ENCODE results near the gene EEF2KMT. TPM values are rescaled to one million over a fixed set of nuclear protein-coding genes. Genes with fewer than 3 reads are reported as not detected.

The EEF2KMT gene
- total and polyA plus RNA-seq, 2 donors (not counting 3 experiments of a cell fraction or from before 2014, with no cell fraction given) = 13.9 to 15.5 TPM

GRCh38 chr16:5041600-5042133 lies 55.9 kb downstream of the EEF2KMT start:
- Histone ChIP-seq H3K36me3 (ENCODE audit: control insufficient read depth in 2 of 2, extremely low read depth in 1 of 2, insufficient read depth in 2 of 2, low read length in 2 of 2) (no peaks in the 10 kb centered on the region), H2AFZ (ENCODE audit: low read depth, low read length) (no peak overlapping the region), H3K4me3 (replicated peaks in 1 of 3; ENCODE audit: insufficient read depth in 1 of 3, low read depth in 1 of 3, low read length in 3 of 3) (no peak overlapping the region), H3K27ac (ENCODE audit: insufficient read depth, low read depth, low read length) (no peak overlapping the region), H4K20me1 (replicated peaks; ENCODE audit: control insufficient read depth, extremely low read depth, insufficient read depth, low read length) (no peaks in the 10 kb centered on the region), H3K79me2 (ENCODE audit: control insufficient read depth, insufficient read depth, low read length) (no peaks in the 10 kb centered on the region), H3K9me3 (replicated peaks; ENCODE audit: control insufficient read depth, insufficient read depth, low read length) (no peaks in the 10 kb centered on the region), H3K4me2 (ENCODE audit: insufficient read depth, low read length) (no peak overlapping the region), H3K4me1 (ENCODE audit: control insufficient read depth, extremely low read depth, insufficient read depth, low read length) (no peaks in the 10 kb centered on the region), H3K9me1 (replicated peaks; ENCODE audit: control insufficient read depth, extremely low read depth, insufficient read depth, low read length) (no peaks in the 10 kb centered on the region), H3K9ac (replicated peaks; ENCODE audit: extremely low read depth, insufficient read depth, low read length) (no peak overlapping the region), H3K27me3 (ENCODE audit: control insufficient read depth in 2 of 2, insufficient read depth in 2 of 2, low read length in 2 of 2) (no peaks in the 10 kb centered on the region)
- TF ChIP-seq GATA2 (IDR thresholded peaks at IDR 0.05; ENCODE audit: insufficient read depth, insufficient read length, low read depth, low read length) (no peak), EZH2 (IDR thresholded peaks at IDR 0.05; ENCODE audit: borderline replicate concordance, low read depth, low read length, severe bottlenecking) (no peak), POLR2AphosphoS5 (IDR thresholded peaks at IDR 0.05; ENCODE audit: insufficient read depth, low read depth, low read length) (no peak), MAX (IDR thresholded peaks at IDR 0.05; ENCODE audit: insufficient read depth, insufficient read length) (no peak), FOS (IDR thresholded peaks at IDR 0.05; ENCODE audit: borderline replicate concordance, insufficient read depth, low read length) (no peak), MYC (IDR thresholded peaks at IDR 0.05; ENCODE audit: low read depth, low read length) (no peak), JUN (IDR thresholded peaks at IDR 0.05; ENCODE audit: borderline replicate concordance, insufficient read depth, insufficient read length, low read depth) (no peak), CTCF (IDR thresholded peaks at IDR 0.05; ENCODE audit: extremely low read depth in 1 of 2, insufficient read depth in 1 of 2, low read depth in 1 of 2, low read length in 2 of 2) (no peak), POLR2A (IDR thresholded peaks at IDR 0.05; ENCODE audit: low read depth, low read length) (no peak)
- no TSS peak for BruUV-seq (replicated peaks)
- FAIRE-seq (no peak), DNase-seq (ENCODE audit: low read depth, low spot score) (no peak)
- intact Hi-C loops (cut with micrococcal nuclease) = no loop called here
- POLR2A ChIA-PET = no interaction called here
- CTCF ChIA-PET = no interaction called here
- dilution Hi-C loops (cut with MboI; ENCODE audit: extremely low pct_ligation_motif_present, low sequenced_read_pairs) = no loop called here

Measured in endothelial cell of umbilical vein (primary cell).